HepG2 (cell line): Measurements from ENCODE around the gene ADAR. TPM values are rescaled to one million over a fixed set of nuclear protein-coding genes. Genes with fewer than 3 reads are reported as not detected.

Experiments
- AGO1 ChIP-seq: fragments of 200-400 bp; formaldehyde crosslinking; IDR thresholded peaks from 2 replicates; pipeline ENCODE4 v1.6.1; 2017; ENCODE audit warnings: mild to moderate bottlenecking, low read depth, low read length, moderate library complexity; ENCODE audit not compliant: poor library complexity, severe bottlenecking
- ELF3 ChIP-seq: IDR thresholded peaks from 2 replicates; pipeline ENCODE4 v1.6.1; 2016; ENCODE audit warnings: missing genetic modification reagents, missing compliant biosample characterization
- HDAC6 ChIP-seq: fragments of 200-600 bp; sonication (generic); IDR thresholded peaks from 2 replicates; pipeline ENCODE4 v1.7.0; 2017; ENCODE audit warnings: mild to moderate bottlenecking, antibody characterized with exemption, low read length, low read depth
- IRX3 ChIP-seq: sonication (generic); formaldehyde crosslinking; IDR thresholded peaks from 2 replicates; pipeline ENCODE4 v1.8.1; 2023; ENCODE audit warnings: mild to moderate bottlenecking, low read depth, missing genetic modification reagents, borderline replicate concordance
- KDM2A ChIP-seq: sonication (generic); formaldehyde crosslinking; IDR thresholded peaks from 2 replicates; pipeline ENCODE4 v1.4.0; 2020; ENCODE audit warnings: low read depth, missing genetic modification reagents, borderline replicate concordance
- MATR3 ChIP-seq: sonication (generic); formaldehyde crosslinking; IDR thresholded peaks from 2 replicates; pipeline ENCODE4 v1.4.0; 2020; ENCODE audit warnings: missing genetic modification reagents
- MEIS1 ChIP-seq: sonication (generic); formaldehyde crosslinking; IDR thresholded peaks from 2 replicates; pipeline ENCODE4 v1.9.0; 2021; ENCODE audit warnings: mild to moderate bottlenecking, missing genetic modification reagents, moderate library complexity, borderline replicate concordance
- MEIS2 ChIP-seq: sonication (generic); formaldehyde crosslinking; IDR thresholded peaks from 2 replicates; pipeline ENCODE4 v1.9.0; 2021; ENCODE audit warnings: mild to moderate bottlenecking, missing genetic modification reagents
- RAD21 ChIP-seq: fragments of 450-650 bp; formaldehyde crosslinking; IDR thresholded peaks from 2 replicates; pipeline ENCODE4 v1.5.0; 2020; ENCODE audit warnings: mild to moderate bottlenecking
- RBFOX2 ChIP-seq: fragments of 200-400 bp; formaldehyde crosslinking; IDR thresholded peaks from 2 replicates; pipeline ENCODE4 v1.6.1; 2017; ENCODE audit warnings: low read depth, mild to moderate bottlenecking, low read length
- RORA ChIP-seq: sonication (generic); formaldehyde crosslinking; IDR thresholded peaks from 2 replicates; pipeline ENCODE4 v1.5.0; 2020; ENCODE audit warnings: mild to moderate bottlenecking, missing genetic modification reagents, moderate library complexity
- SAFB2 ChIP-seq: sonication (generic); formaldehyde crosslinking; IDR thresholded peaks from 2 replicates; pipeline ENCODE4 v1.5.1; 2020; ENCODE audit warnings: missing genetic modification reagents, low read depth, mild to moderate bottlenecking, borderline replicate concordance
- SIX4 ChIP-seq: sonication (generic); formaldehyde crosslinking; IDR thresholded peaks from 2 replicates; pipeline ENCODE4 v1.4.0; 2020; ENCODE audit warnings: missing genetic modification reagents
- SMC3 ChIP-seq: IDR thresholded peaks from 2 replicates; pipeline ENCODE4 v1.6.1; 2011; ENCODE audit warnings: low read length, improper control_type of control experiment
- SOX13 ChIP-seq, 3 experiments: fragments of 450-650 bp in 1 of 3; sonication (generic) in 1 of 3; formaldehyde crosslinking in 1 of 3; IDR thresholded peaks in 2 of 3; conservative IDR thresholded peaks in 1 of 3; 2 replicates each; pipeline versions ENCODE4 v1.5.0 to v1.6.1; 2016 to 2020; ENCODE audit warnings: antibody characterized with exemption in 1 of 3, mild to moderate bottlenecking in 1 of 3, missing compliant biosample characterization in 1 of 3, missing genetic modification reagents in 1 of 3, moderate library complexity in 1 of 3
- STAG1 ChIP-seq: sonication (generic); formaldehyde crosslinking; IDR thresholded peaks from 2 replicates; pipeline ENCODE4 v1.4.0; 2020; ENCODE audit warnings: missing genetic modification reagents
- ZNF160 ChIP-seq: sonication (generic); formaldehyde crosslinking; IDR thresholded peaks from 2 replicates; pipeline ENCODE4 v1.8.0; 2022; ENCODE audit warnings: mild to moderate bottlenecking, inconsistent platforms, missing genetic modification reagents
- ZNF234 ChIP-seq: sonication (generic); formaldehyde crosslinking; conservative IDR thresholded peaks from 2 replicates; pipeline ENCODE4 v1.5.1; 2020; ENCODE audit warnings: mild to moderate bottlenecking, missing genetic modification reagents
- ZNF768 ChIP-seq: sonication (generic); formaldehyde crosslinking; IDR thresholded peaks from 2 replicates; pipeline ENCODE4 v1.4.0; 2020; ENCODE audit warnings: missing genetic modification reagents
- polyA plus RNA-seq, 8 experiments: library from polyadenylated mRNA; depleted of rRNA in 3 of 8; stranded (reverse) in 7 of 8; unstranded in 1 of 8; fragments of >200 nt; fragmentation: Illumina TruSeq in 4 of 8; extraction: Trizol in 4 of 8; gene quantifications; 2 replicates each; pipeline versions ENCODE4 v1.2.1 to v1.2.3, GENCODE V29; 2011 to 2016; ENCODE audit warnings: low read depth in 4 of 8, missing spikeins in 1 of 8, mixed read lengths in 1 of 8; ENCODE audit not compliant: insufficient read depth in 1 of 8
- total RNA-seq, 5 experiments: library from RNA; depleted of rRNA; stranded (reverse); fragments of >200 nt; fragmentation: Illumina TruSeq; extraction: Trizol; gene quantifications; 2 replicates each; pipeline ENCODE4 v1.2.3, GENCODE V29; 2016; ENCODE audit warnings: low read depth in 1 of 5
- TF ChIP-seq, protein P1 (sequence below): sonication (generic); formaldehyde crosslinking; IDR thresholded peaks from 2 replicates; pipeline ENCODE4 v1.4.0; 2020; ENCODE audit warnings: missing genetic modification reagents, borderline replicate concordance
- TF ChIP-seq, protein P2 (sequence below): sonication (generic); formaldehyde crosslinking; IDR thresholded peaks from 2 replicates; pipeline ENCODE4 v1.4.0; 2020; ENCODE audit warnings: missing genetic modification reagents, mild to moderate bottlenecking, borderline replicate concordance
- TF ChIP-seq, protein P3 (sequence below): sonication (generic); formaldehyde crosslinking; IDR thresholded peaks from 2 replicates; pipeline ENCODE4 v1.5.0; 2020; ENCODE audit warnings: missing genetic modification reagents, mild to moderate bottlenecking, borderline replicate concordance
- TF ChIP-seq, protein P4 (sequence below): IDR thresholded peaks from 2 replicates; pipeline ENCODE4 v1.6.1; 2016

Gene ADAR
- total and polyA plus RNA-seq, 2 of the 13 experiments (the other 11 are each of a cell fraction or from before 2014, with no cell fraction given): 70.8 to 86.2 TPM

DNA sequence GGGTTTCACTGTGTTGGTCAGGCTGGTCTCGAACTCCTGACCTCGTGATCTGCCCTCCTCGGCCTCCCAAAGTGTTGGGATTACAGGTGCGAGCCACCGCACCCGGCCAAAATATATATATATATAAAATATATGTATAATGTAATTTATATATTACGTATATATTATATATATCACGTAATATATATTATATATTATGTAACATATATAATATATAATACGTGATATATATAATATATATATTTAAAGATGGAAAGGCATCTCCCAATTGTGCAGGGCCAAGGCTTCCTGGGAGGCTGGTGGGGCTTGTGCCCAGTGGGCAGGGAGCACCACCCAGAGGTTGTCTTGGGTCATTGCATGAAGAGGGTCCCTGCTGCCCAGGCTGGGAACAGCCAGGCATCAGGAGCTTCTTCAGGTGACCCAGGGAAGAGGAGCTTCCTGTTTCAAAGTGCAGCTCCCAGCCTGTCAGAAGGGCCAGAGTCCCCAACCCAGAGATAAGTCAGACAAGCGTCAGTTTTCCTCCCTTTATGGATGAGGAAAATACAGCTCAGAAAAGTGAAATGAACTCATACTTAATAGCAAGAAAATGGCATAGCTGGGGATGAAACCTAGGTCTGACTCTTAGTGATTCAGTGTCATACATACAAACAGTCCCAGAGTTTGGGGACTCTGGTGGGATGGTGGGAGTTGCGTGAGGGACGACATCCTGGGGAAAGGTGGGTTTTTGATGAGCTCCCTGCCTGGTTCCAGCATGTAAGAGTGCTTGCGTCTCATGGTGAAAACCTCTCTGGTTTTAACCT is 61.5 kb downstream of the ADAR start (continued):
- TF ChIP-seq, protein P1, sequence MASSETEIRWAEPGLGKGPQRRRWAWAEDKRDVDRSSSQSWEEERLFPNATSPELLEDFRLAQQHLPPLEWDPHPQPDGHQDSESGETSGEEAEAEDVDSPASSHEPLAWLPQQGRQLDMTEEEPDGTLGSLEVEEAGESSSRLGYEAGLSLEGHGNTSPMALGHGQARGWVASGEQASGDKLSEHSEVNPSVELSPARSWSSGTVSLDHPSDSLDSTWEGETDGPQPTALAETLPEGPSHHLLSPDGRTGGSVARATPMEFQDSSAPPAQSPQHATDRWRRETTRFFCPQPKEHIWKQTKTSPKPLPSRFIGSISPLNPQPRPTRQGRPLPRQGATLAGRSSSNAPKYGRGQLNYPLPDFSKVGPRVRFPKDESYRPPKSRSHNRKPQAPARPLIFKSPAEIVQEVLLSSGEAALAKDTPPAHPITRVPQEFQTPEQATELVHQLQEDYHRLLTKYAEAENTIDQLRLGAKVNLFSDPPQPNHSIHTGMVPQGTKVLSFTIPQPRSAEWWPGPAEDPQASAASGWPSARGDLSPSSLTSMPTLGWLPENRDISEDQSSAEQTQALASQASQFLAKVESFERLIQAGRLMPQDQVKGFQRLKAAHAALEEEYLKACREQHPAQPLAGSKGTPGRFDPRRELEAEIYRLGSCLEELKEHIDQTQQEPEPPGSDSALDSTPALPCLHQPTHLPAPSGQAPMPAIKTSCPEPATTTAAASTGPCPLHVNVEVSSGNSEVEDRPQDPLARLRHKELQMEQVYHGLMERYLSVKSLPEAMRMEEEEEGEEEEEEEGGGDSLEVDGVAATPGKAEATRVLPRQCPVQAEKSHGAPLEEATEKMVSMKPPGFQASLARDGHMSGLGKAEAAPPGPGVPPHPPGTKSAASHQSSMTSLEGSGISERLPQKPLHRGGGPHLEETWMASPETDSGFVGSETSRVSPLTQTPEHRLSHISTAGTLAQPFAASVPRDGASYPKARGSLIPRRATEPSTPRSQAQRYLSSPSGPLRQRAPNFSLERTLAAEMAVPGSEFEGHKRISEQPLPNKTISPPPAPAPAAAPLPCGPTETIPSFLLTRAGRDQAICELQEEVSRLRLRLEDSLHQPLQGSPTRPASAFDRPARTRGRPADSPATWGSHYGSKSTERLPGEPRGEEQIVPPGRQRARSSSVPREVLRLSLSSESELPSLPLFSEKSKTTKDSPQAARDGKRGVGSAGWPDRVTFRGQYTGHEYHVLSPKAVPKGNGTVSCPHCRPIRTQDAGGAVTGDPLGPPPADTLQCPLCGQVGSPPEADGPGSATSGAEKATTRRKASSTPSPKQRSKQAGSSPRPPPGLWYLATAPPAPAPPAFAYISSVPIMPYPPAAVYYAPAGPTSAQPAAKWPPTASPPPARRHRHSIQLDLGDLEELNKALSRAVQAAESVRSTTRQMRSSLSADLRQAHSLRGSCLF (CRISPR knock-in tag): no peak
- no peak for TF ChIP-seq IRX3 (CRISPR knock-in tag)
- 0 out of 2 replicates have a peak, but pooled peaks have one; percentile 29 for TF ChIP-seq KDM2A
- TF ChIP-seq ZNF234 (CRISPR knock-in tag): no peak
- TF ChIP-seq STAG1: peak; percentile 84
- no peak for TF ChIP-seq SOX13 (IDR thresholded peaks at IDR 0.05)
- no peak for TF ChIP-seq SOX13 (CRISPR knock-in tag; conservative IDR thresholded peaks at IDR 0.05 in 1 of 2, IDR thresholded peaks at IDR 0.05 in 1 of 2)
- TF ChIP-seq, protein P2, sequence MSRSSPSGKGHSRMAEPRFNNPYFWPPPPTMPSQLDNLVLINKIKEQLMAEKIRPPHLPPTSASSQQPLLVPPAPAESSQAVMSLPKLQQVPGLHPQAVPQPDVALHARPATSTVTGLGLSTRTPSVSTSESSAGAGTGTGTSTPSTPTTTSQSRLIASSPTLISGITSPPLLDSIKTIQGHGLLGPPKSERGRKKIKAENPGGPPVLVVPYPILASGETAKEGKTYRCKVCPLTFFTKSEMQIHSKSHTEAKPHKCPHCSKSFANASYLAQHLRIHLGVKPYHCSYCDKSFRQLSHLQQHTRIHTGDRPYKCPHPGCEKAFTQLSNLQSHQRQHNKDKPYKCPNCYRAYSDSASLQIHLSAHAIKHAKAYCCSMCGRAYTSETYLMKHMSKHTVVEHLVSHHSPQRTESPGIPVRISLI (CRISPR knock-in tag): no peak
- peak; percentile 86 for TF ChIP-seq RAD21
- TF ChIP-seq RORA: no peak
- 0 out of 2 replicates have a peak, but pooled peaks have one; percentile 36 for TF ChIP-seq MEIS2 (CRISPR knock-in tag)
- no peak for TF ChIP-seq MEIS1 (CRISPR knock-in tag)
- no peak for TF ChIP-seq SAFB2 (CRISPR knock-in tag)
- TF ChIP-seq ELF3 (CRISPR knock-in tag): peak; percentile 55; the same call in 1 of the 2 replicates
- TF ChIP-seq, protein P3, sequence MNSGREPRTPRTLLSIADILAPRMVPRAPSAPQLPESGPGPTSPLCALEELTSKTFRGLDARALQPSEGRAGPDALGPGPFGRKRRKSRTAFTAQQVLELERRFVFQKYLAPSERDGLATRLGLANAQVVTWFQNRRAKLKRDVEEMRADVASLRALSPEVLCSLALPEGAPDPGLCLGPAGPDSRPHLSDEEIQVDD (CRISPR knock-in tag): no peak
- no peak for TF ChIP-seq HDAC6
- TF ChIP-seq RBFOX2: no peak
- no peak for TF ChIP-seq ZNF160
- TF ChIP-seq, protein P4, sequence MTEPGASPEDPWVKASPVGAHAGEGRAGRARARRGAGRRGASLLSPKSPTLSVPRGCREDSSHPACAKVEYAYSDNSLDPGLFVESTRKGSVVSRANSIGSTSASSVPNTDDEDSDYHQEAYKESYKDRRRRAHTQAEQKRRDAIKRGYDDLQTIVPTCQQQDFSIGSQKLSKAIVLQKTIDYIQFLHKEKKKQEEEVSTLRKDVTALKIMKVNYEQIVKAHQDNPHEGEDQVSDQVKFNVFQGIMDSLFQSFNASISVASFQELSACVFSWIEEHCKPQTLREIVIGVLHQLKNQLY (CRISPR knock-in tag): no peak
- TF ChIP-seq MATR3 (CRISPR knock-in tag): no peak
- TF ChIP-seq SIX4 (CRISPR knock-in tag): no peak
- peak; percentile 65 for TF ChIP-seq SMC3
- no peak for TF ChIP-seq ZNF768 (CRISPR knock-in tag)
- TF ChIP-seq AGO1: no peak
